ENCODE data around the gene PHAX.
"Not testable (repeated sequence)": the region's sequence is repeated elsewhere in the genome, so short reads cannot be mapped to it uniquely, and the experiment has no call there.

Gene PHAX

GRCh38 chr5:126659805-126660482 is 59.2 kb downstream of the PHAX start:
- FAIRE-seq: no peak

- no peak for FAIRE-seq
Observed at GRCh38 chr5:126664586-126664985, 63.8 kb downstream of the PHAX start.

- FAIRE-seq: not testable (repeated sequence)
Observed at GRCh38 chr5:126670109-126670508, 69.4 kb downstream of the PHAX start.

- FAIRE-seq: not testable (repeated sequence)
Observed at GRCh38 chr5:126671681-126672080, 70.9 kb downstream of the PHAX start.

GRCh38 chr5:126673477-126673876 is 72.7 kb downstream of the PHAX start:
- no peak for FAIRE-seq

- no peak for FAIRE-seq
Observed at GRCh38 chr5:126674145-126674544, 73.4 kb downstream of the PHAX start.

GRCh38 chr5:126675338-126675737 is 74.6 kb downstream of the PHAX start:
- FAIRE-seq: no peak

- peak; percentile 46 for FAIRE-seq
Observed at GRCh38 chr5:126676195-126676624, 75.5 kb downstream of the PHAX start.

Data from A204.1 (cell line).